Measurements from ENCODE around the gene CNKSR3. TPM values are rescaled to one million over a fixed set of nuclear protein-coding genes. Genes with fewer than 3 reads are reported as not detected.

The CNKSR3 gene
- polyA plus RNA-seq, 1 donor from 2014 or later, result 3.0 TPM

DNA sequence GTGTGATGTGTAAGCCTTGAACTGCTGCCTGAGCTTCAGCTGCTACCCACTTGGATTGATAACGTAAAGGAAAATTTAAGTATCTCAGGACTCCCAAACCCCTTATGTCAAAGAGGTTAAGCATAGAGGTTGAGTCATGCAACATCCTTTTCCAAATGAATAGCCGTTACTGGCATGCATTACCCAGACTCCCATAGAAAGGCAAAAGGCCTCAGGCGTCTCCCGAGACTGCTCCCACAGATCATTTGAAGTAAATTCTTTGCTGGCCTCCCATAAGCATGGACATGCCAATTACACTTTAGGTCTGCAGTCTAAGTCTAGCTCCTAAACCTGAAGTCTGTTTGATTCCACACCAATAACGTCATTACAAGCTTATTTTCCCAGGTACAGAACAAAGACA, 168.6 kb downstream of the CNKSR3 start:
- TF ChIP-seq SMC3 (conservative IDR thresholded peaks at IDR 0.05; ENCODE audit: poor library complexity) (no peak), EP300 (conservative IDR thresholded peaks at IDR 0.05; ENCODE audit: poor library complexity, severe bottlenecking) (no peak)
- H3K4me3 ChIP-seq (ENCODE audit: low read length), result no peak overlapping the region
- H3K27me3 ChIP-seq (ENCODE audit: insufficient read depth, low read depth, low read length), result no peaks in the 10 kb centered on the region
- no peaks in the 10 kb centered on the region for H4K20me1 ChIP-seq (ENCODE audit: insufficient read depth)
- H3F3A ChIP-seq (ENCODE audit: insufficient read depth, low read length, poor library complexity, severe bottlenecking), result no peaks in the 10 kb centered on the region
- no peaks in the 10 kb centered on the region for H3K9me3 ChIP-seq (ENCODE audit: low read length)
- no peaks in the 10 kb centered on the region for H3K36me3 ChIP-seq (ENCODE audit: insufficient read depth, low read length)
- no peaks in the 10 kb centered on the region for H3K79me2 ChIP-seq (replicated peaks; ENCODE audit: insufficient read depth, low read length)
- no peak overlapping the region for H2AFZ ChIP-seq (ENCODE audit: low read depth, low read length)
- H3K9me2 ChIP-seq (ENCODE audit: insufficient read depth, low read length), result no peaks in the 10 kb centered on the region
- H3K27ac ChIP-seq (ENCODE audit: low read length), result no peak overlapping the region
- H3K9ac ChIP-seq (ENCODE audit: low read length), result no peak overlapping the region
- H3K4me2 ChIP-seq (ENCODE audit: low read length), result no peak overlapping the region

- Histone ChIP-seq H3K4me3 (ENCODE audit: low read length) (no peak overlapping the region), H3K4me2 (ENCODE audit: low read length) (no peak overlapping the region), H3K27ac (ENCODE audit: low read length) (no peak overlapping the region), H3F3A (ENCODE audit: insufficient read depth, low read length, poor library complexity, severe bottlenecking) (no peaks in the 10 kb centered on the region), H3K9me2 (ENCODE audit: insufficient read depth, low read length) (no peaks in the 10 kb centered on the region), H3K36me3 (ENCODE audit: insufficient read depth, low read length) (no peaks in the 10 kb centered on the region), H3K9me3 (ENCODE audit: low read length) (no peaks in the 10 kb centered on the region), H3K9ac (ENCODE audit: low read length) (no peak overlapping the region), H3K27me3 (ENCODE audit: insufficient read depth, low read depth, low read length) (no peaks in the 10 kb centered on the region), H3K79me2 (replicated peaks; ENCODE audit: insufficient read depth, low read length) (no peaks in the 10 kb centered on the region), H2AFZ (ENCODE audit: low read depth, low read length) (no peak overlapping the region), H4K20me1 (ENCODE audit: insufficient read depth) (no peaks in the 10 kb centered on the region)
- no peak for TF ChIP-seq SMC3 (conservative IDR thresholded peaks at IDR 0.05; ENCODE audit: poor library complexity)
- no peak for TF ChIP-seq EP300 (conservative IDR thresholded peaks at IDR 0.05; ENCODE audit: poor library complexity, severe bottlenecking)
- TF ChIP-seq TAF1 (IDR thresholded peaks at IDR 0.05; ENCODE audit: low read depth), result no peak
- TF ChIP-seq, protein P1, sequence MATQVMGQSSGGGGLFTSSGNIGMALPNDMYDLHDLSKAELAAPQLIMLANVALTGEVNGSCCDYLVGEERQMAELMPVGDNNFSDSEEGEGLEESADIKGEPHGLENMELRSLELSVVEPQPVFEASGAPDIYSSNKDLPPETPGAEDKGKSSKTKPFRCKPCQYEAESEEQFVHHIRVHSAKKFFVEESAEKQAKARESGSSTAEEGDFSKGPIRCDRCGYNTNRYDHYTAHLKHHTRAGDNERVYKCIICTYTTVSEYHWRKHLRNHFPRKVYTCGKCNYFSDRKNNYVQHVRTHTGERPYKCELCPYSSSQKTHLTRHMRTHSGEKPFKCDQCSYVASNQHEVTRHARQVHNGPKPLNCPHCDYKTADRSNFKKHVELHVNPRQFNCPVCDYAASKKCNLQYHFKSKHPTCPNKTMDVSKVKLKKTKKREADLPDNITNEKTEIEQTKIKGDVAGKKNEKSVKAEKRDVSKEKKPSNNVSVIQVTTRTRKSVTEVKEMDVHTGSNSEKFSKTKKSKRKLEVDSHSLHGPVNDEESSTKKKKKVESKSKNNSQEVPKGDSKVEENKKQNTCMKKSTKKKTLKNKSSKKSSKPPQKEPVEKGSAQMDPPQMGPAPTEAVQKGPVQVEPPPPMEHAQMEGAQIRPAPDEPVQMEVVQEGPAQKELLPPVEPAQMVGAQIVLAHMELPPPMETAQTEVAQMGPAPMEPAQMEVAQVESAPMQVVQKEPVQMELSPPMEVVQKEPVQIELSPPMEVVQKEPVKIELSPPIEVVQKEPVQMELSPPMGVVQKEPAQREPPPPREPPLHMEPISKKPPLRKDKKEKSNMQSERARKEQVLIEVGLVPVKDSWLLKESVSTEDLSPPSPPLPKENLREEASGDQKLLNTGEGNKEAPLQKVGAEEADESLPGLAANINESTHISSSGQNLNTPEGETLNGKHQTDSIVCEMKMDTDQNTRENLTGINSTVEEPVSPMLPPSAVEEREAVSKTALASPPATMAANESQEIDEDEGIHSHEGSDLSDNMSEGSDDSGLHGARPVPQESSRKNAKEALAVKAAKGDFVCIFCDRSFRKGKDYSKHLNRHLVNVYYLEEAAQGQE (IDR thresholded peaks at IDR 0.05; ENCODE audit: borderline replicate concordance), result no peak
Observed at GRCh38 chr6:154341336-154341735, 169.1 kb downstream of the CNKSR3 start.

Small RNA genes within 50 kb of the gene (small RNA-seq; reads per million reads assigned to genes)
- gene AL357075.2, result 0 reads per million in 3 experiments

Other genes starting within 250 kb of the CNKSR3 start
- gene IPCEF1, start 153.9 kb downstream of the CNKSR3 start, polyA plus RNA-seq, result 2.3 and 3.9 TPM in 2 replicates
- gene SCAF8, start 222.7 kb upstream of the CNKSR3 start, polyA plus RNA-seq, result 34.1 and 38.2 TPM in 2 replicates

All from neural cell (in vitro differentiated cells).